HG02870 (cell line): ENCODE measurements around the gene MAP4K4.

ENCODE experiments used
- ATAC-seq: cut with Tn5 transposase; IDR thresholded peaks from one replicate; pipeline ENCODE4 v1.9.1; 2021; ENCODE audit warnings: mild to moderate bottlenecking, moderate library complexity; ENCODE audit not compliant: unreplicated experiment

Gene MAP4K4

GRCh38 chr2:101832114-101832513, 134.6 kb downstream of the MAP4K4 start:
- no peak for ATAC-seq

- ATAC-seq = no peak
Measured at GRCh38 chr2:101833890-101834523, 136.5 kb downstream of the MAP4K4 start.

GRCh38 chr2:101837354-101837753, 139.8 kb downstream of the MAP4K4 start:
- no peak for ATAC-seq

DNA sequence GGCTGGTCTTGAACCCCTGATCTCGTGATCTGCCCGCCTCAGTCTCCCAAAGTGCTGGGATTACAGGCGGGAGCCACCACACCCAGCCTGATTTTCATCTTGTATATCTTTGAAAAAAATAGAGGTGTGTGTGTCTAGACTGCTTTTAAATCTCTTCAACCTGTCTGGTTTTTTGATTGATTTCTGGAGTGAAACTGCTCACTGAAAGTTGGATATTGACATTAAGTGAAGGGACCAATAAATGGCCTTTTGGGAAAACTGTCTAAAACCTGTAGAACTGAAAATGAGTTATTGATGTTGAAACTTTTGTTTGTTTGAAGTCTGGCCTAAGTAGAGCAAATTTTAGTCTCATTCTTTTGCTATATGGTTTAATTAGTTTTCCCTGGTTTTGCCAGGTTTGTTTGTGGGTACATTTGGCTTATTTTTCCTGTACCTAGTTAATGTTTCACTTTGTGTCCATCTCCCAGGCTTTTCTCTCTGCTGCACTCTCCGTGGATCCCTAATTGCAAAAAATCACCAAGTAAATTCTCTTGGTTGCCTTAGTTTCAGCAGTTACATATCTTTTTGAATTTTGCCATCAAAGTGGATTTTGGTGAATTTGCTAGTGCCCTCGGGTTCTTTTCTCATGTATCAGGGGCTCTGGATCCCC, 144.3 kb downstream of the MAP4K4 start:
- no peak for ATAC-seq

DNA sequence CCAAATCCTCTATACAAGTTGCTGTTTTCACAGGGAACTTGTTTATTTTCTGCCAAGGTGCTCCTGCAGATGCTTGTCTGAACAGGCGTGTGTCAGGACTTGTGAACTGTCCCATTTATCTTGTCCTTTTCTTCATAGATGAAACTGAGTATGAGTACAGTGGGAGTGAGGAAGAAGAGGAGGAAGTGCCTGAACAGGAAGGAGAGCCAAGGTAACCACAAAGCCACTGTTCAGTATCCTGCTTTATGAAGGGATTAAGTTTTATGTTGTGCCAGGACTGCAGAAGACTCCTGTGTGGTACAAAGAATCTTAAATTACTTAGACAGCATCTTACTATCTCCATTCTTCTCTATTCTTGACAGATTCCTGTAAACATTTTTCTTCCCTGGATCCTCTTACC, 145.0 kb downstream of the MAP4K4 start:
- ATAC-seq = no peak

DNA sequence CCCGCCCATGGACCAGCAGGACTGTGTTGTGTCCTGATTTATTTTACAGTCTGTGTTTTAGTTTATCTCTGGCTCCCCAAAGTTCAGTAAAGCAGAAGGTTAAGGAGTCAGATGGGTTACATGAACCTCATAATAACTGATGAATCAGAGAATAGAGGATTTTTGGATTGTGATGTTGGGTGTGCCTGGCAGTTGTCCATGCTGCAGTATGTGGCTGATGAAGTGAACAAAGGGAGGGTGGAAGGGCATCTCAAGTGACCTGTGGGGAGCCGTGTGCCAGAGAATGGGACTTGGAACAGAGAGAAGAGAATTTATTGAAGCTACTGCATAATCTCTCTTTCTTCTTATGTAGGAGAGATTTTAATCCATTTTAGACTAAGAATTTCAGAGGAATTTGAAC, 145.5 kb downstream of the MAP4K4 start:
- no peak for ATAC-seq

GRCh38 chr2:101843471-101843870, 146.0 kb downstream of the MAP4K4 start:
- no peak for ATAC-seq

- ATAC-seq = no peak
Measured at GRCh38 chr2:101844055-101844635, 146.6 kb downstream of the MAP4K4 start.

DNA sequence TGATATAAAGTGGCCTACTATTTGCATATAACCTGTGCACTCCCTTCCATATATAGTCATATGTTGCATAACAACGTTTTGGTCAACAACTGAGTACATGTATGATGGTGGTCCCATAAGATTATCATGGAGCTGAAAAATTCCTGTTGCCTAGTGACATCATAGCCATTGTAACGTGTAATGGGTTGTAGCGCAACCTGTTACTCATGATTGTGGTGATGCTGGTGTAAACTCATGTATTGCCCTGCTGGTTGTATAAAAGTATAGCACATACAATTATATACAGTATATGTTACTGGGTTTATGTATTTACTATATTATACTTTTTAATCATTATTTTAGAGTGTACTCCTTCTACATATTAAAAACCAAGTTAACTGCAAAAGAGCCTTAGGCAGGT, 149.5 kb downstream of the MAP4K4 start:
- no peak for ATAC-seq

DNA sequence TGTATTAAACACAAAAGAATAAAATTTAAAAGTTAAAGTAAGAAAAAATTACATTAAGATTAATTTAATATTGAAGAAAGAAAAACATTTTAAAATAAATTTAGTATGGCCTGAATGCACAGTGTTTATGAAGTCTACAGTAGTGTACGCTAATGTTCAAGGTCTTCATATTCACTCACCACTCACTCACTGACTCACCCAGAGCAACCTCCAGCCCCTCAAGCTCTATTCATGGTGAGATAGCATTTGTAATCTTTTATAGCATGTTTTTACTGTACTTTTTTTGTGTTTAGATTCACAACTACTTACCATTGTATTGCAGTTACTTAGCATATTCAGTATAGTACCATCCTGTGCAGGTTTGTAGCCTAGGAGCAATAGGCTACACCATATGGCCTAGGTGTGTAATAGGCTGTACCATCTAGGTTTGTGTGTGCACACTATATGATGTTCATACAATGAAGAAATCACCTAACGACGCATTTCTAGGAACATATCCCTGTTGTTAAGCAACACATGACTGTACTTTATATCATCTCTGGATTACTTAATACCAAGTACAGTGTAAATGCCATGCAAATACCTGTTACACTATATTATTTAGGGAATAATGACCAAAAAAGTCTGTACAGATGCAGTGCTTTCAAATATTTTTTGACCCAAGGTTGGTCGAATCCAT, 150.3 kb downstream of the MAP4K4 start:
- ATAC-seq = no peak

DNA sequence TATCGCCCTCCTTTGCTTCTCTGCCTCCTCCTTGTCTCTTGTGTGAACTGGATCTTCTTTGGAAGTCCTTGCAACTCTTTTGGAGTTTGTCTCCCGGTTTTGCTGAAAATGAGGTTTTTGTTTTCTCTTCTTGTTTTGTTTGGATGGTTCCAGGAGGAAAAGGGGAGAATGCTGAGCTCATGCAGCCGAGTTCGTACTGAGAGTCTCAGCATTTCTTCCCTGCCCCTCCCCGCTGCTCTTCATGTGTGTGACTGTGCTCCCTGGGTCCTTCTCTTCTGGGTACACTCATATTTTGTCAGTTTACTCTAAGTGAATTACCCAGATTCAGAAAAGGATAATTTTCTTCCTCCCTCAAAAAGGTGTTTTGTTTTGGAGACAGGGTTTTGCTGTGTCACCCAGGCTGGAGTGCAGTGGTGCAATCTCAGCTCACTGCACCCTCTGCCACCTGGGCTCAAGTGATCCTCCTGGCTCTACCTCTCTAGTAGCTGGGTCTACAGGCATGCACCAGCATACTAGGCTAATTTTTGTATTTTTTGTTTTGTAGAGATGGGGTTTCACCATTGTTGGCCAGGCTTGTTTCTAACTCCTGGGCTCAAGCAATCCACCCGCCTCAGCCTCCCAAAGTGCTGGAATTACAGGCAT, 151.4 kb downstream of the MAP4K4 start:
- no peak for ATAC-seq

DNA sequence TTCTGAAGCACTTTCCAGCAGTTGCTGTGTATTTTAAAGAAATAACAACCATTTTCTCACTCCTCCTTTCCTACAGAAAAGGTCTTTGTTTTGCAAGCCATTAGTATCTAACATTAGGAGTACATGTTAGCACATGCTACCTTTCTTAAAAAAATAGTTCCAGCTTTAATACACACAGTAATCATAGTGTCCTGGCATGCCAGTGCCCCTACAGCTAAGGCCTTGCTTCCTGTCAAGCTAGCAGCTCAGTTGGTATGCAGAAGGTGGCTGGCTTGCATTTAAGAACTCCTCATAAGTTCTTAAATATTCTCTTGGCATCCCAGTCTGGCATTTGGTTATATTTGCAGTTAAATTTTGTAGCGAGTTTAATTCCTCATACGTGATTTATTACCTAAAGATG, 152.9 kb downstream of the MAP4K4 start:
- no peak for ATAC-seq

- ATAC-seq = no peak
Measured at GRCh38 chr2:101850991-101851390, 153.5 kb downstream of the MAP4K4 start.

GRCh38 chr2:101852824-101853223, 155.3 kb downstream of the MAP4K4 start:
- no peak for ATAC-seq

GRCh38 chr2:101854877-101855276, 157.4 kb downstream of the MAP4K4 start:
- no peak for ATAC-seq

- no peak for ATAC-seq
Measured at GRCh38 chr2:101855776-101856175, 158.3 kb downstream of the MAP4K4 start.

GRCh38 chr2:101858246-101858645, 160.7 kb downstream of the MAP4K4 start:
- ATAC-seq = no peak

DNA sequence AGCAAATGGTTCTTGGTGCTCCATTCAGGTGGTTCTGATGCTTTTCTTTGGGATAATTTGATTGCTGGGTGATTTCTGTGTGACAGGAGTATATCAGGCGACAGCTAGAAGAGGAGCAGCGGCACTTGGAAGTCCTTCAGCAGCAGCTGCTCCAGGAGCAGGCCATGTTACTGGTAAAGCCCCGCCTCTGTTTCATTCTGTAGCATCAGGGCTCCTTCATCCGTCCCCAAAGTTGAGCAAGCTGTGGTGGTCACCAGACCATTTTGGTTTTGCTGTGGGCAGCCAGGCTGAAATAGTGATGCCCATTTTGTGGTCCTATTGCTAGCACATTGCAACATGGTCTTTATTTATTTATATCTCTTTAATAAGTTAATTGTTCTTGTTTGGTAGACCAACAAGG, 161.4 kb downstream of the MAP4K4 start:
- no peak for ATAC-seq

DNA sequence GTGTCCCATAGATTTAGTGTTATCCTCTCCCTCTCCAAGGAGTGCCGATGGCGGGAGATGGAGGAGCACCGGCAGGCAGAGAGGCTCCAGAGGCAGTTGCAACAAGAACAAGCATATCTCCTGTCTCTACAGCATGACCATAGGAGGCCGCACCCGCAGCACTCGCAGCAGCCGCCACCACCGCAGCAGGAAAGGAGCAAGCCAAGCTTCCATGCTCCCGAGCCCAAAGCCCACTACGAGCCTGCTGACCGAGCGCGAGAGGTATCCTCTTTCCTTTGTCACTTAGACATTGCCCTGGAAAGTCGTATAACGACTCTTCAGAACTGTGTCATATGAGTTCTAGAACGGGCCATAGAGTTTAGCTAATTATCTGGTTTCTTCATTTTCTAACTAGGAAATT, 162.1 kb downstream of the MAP4K4 start:
- ATAC-seq = no peak

DNA sequence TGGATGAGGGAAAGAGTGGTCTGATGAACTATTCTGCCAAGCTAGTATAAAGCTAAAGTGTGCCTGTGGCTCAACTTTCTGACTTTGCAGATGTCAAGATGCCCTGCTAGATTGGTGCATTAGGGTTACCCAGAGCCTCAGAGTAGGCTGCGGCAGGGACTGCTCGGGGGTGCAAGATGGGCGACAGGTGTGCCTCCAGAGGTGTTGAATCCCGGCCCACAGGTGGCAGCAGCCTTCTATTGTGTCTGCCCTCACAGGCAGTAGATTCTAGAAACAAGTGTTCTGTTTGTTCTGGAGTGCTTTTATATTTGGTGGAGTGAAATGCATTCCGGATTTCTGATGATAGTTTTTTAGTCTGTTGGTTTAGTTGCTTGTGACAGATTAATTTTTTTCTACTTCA, 162.7 kb downstream of the MAP4K4 start:
- ATAC-seq = no peak

GRCh38 chr2:101860782-101861181, 163.3 kb downstream of the MAP4K4 start:
- no peak for ATAC-seq
